ENCODE measurements around the gene DPAGT1. TPM values are rescaled to one million over a fixed set of nuclear protein-coding genes. Genes with fewer than 3 reads are reported as not detected.

The DPAGT1 gene
- total and polyA plus RNA-seq, 2 experiments from 2014 or later: 37.2 to 52.6 TPM

DNA sequence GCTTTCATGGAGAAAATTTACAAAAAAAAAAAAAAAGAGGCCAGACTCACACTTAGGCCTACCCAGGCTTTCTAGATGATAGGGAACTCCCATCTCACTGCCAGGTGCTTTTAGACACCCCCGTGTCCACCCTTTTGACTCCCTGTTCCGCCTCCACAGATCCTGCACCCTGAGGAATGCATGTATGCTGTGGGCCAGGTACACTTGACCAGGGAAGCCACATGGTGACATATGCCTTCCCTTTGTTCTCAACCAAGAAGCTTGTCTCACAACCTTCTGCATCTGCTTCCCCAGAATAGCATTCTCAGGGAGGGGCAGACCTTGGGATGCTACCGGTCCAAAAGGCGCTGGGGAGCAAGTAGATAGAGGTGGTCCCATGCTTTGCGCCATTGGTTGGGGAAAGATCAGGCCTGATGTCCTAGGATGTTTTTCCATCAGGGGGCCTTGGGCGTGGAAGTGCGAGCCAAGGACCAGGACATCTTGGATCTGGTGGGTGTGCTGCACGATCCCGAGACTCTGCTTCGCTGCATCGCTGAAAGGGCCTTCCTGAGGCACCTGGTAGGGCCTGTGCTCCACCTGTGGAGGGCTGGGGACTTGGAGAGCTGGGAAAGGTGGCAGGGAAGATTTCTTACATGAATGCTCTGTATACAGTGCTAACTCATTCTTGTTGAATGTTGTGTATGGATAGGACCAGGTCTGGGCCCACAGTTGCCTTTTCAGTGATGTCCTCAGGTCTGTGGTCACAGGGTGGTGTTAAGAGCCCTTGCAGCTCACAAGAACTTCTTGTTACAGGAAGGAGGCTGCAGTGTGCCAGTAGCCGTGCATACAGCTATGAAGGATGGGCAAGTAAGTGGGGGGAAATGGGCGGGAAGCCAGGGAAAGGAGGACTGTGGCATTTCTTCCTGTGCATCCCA is 9.4 kb downstream of the DPAGT1 start:
- Histone ChIP-seq H2AFZ (no peak overlapping the region), H3K9me2 (ENCODE audit: insufficient read depth) (no peaks in the 10 kb centered on the region), H3K27me3 (ENCODE audit: insufficient read depth) (no peaks in the 10 kb centered on the region), H3K79me2 (replicated peaks; ENCODE audit: insufficient read depth) (peaks cover 34% of the 10 kb centered on the region), H3K4me2 (peak overlapping the region; percentile 100), H3F3A (replicated peaks; ENCODE audit: low read depth) (peaks cover 40% of the 10 kb centered on the region), H4K20me1 (replicated peaks; ENCODE audit: insufficient read depth) (peaks cover 29% of the 10 kb centered on the region; the same call in 1 of the 2 replicates), H3K4me1 (ENCODE audit: insufficient read depth) (peaks cover 14% of the 10 kb centered on the region; the same call in 1 of the 2 replicates), H3K27ac (ENCODE audit: low read depth) (peak overlapping the region; percentile 76), H3K36me3 (ENCODE audit: insufficient read depth) (peaks cover 10% of the 10 kb centered on the region), H3K4me3 (peak overlapping the region; percentile 96)
- no peaks in the 10 kb centered on the region; the same call in 2 of the 3 replicates for H3K9me3 Mint-ChIP-seq
- H3K36me3 Mint-ChIP-seq (ENCODE audit: low read depth): peaks cover 65% of the 10 kb centered on the region
- H3K27me3 Mint-ChIP-seq (ENCODE audit: insufficient read depth, low read depth, poor library complexity): peaks cover 28% of the 10 kb centered on the region
- DNase-seq (ENCODE audit: low spot score) (no peak), ATAC-seq (no peak)
- peak overlapping the region; percentile 96 for H3K4me3 Mint-ChIP-seq
- peak overlapping the region; percentile 56; the same call in 1 of the 2 replicates for H3K27ac Mint-ChIP-seq
- no peak for TF ChIP-seq EZH2phosphoT487 (IDR thresholded peaks at IDR 0.05; ENCODE audit: unreplicated experiment)
- H3K4me1 Mint-ChIP-seq: peaks cover 10% of the 10 kb centered on the region

DNA sequence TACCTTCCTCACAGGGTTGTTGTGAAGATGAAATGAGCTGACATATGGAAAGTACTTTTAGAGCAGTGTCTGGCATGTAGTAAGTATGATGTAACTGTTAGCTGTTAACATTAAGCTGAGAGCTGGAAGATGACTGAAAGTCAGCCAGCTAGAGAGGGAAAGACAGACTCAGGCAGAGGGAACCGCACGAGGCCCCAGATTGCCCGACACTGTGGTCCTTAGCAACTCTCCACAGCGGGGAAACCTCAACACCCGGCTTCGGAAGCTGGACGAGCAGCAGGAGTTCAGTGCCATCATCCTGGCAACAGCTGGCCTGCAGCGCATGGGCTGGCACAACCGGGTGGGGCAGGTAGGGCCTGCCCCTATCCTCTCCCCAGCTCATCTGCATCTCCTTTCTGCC is 10.5 kb downstream of the DPAGT1 start:
- peaks cover 10% of the 10 kb centered on the region for H3K4me1 Mint-ChIP-seq
- Histone ChIP-seq H3F3A (replicated peaks; ENCODE audit: low read depth) (peaks cover 36% of the 10 kb centered on the region), H3K27me3 (ENCODE audit: insufficient read depth) (no peaks in the 10 kb centered on the region), H3K4me2 (no peak overlapping the region), H3K9me2 (ENCODE audit: insufficient read depth) (no peaks in the 10 kb centered on the region), H2AFZ (no peak overlapping the region), H3K36me3 (ENCODE audit: insufficient read depth) (peaks cover 4% of the 10 kb centered on the region), H3K4me1 (ENCODE audit: insufficient read depth) (peaks cover 14% of the 10 kb centered on the region; the same call in 1 of the 2 replicates), H3K27ac (ENCODE audit: low read depth) (peak overlapping the region; percentile 30; the same call in 1 of the 2 replicates), H4K20me1 (replicated peaks; ENCODE audit: insufficient read depth) (peaks cover 29% of the 10 kb centered on the region; the same call in 1 of the 2 replicates), H3K4me3 (no peak overlapping the region), H3K79me2 (replicated peaks; ENCODE audit: insufficient read depth) (peaks cover 40% of the 10 kb centered on the region)
- H3K9me3 Mint-ChIP-seq: no peaks in the 10 kb centered on the region; the same call in 2 of the 3 replicates
- H3K36me3 Mint-ChIP-seq (ENCODE audit: low read depth): peaks cover 56% of the 10 kb centered on the region
- DNase-seq (ENCODE audit: low spot score) (no peak), ATAC-seq (no peak)
- H3K27ac Mint-ChIP-seq: no peak overlapping the region
- H3K27me3 Mint-ChIP-seq (ENCODE audit: insufficient read depth, low read depth, poor library complexity): peaks cover 30% of the 10 kb centered on the region
- H3K4me3 Mint-ChIP-seq: no peak overlapping the region
- TF ChIP-seq NANOG (IDR thresholded peaks at IDR 0.05; ENCODE audit: borderline replicate concordance): no peak
- TF ChIP-seq, protein P1, sequence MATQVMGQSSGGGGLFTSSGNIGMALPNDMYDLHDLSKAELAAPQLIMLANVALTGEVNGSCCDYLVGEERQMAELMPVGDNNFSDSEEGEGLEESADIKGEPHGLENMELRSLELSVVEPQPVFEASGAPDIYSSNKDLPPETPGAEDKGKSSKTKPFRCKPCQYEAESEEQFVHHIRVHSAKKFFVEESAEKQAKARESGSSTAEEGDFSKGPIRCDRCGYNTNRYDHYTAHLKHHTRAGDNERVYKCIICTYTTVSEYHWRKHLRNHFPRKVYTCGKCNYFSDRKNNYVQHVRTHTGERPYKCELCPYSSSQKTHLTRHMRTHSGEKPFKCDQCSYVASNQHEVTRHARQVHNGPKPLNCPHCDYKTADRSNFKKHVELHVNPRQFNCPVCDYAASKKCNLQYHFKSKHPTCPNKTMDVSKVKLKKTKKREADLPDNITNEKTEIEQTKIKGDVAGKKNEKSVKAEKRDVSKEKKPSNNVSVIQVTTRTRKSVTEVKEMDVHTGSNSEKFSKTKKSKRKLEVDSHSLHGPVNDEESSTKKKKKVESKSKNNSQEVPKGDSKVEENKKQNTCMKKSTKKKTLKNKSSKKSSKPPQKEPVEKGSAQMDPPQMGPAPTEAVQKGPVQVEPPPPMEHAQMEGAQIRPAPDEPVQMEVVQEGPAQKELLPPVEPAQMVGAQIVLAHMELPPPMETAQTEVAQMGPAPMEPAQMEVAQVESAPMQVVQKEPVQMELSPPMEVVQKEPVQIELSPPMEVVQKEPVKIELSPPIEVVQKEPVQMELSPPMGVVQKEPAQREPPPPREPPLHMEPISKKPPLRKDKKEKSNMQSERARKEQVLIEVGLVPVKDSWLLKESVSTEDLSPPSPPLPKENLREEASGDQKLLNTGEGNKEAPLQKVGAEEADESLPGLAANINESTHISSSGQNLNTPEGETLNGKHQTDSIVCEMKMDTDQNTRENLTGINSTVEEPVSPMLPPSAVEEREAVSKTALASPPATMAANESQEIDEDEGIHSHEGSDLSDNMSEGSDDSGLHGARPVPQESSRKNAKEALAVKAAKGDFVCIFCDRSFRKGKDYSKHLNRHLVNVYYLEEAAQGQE (IDR thresholded peaks at IDR 0.05; ENCODE audit: unreplicated experiment): no peak

DNA sequence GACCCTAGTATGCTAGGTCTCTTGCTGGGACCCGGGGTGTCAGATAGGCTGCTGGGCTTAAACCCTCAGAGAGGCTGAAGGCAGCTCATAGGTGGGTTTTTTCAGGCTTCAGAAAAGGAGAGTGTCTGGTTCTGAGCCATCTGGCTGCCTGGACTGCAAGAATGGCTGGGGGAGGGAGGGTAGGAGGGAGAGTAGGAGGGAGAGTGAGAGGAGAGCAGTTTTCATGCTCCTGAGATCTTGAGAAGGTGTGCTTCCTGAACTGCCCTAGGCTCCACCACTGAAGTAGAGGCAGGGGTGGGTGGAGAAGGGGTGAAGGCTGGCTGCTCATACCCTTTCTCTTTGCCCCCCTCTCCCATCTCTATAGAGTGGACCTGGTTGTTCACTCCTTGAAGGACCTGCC is 12.3 kb downstream of the DPAGT1 start:
- peaks cover 12% of the 10 kb centered on the region for H3K4me1 Mint-ChIP-seq
- H2AFZ ChIP-seq: no peak overlapping the region
- no peak for ATAC-seq
- no peak overlapping the region for H3K4me2 ChIP-seq
- no peak for DNase-seq (ENCODE audit: low spot score)
- no peak overlapping the region for H3K4me3 Mint-ChIP-seq
- peaks cover 29% of the 10 kb centered on the region; the same call in 1 of the 2 replicates for H4K20me1 ChIP-seq (replicated peaks; ENCODE audit: insufficient read depth)
- peaks cover 4% of the 10 kb centered on the region for H3K36me3 ChIP-seq (ENCODE audit: insufficient read depth)
- no peak overlapping the region for H3K4me3 ChIP-seq
- H3K4me1 ChIP-seq (ENCODE audit: insufficient read depth): peaks cover 18% of the 10 kb centered on the region
- peaks cover 42% of the 10 kb centered on the region for H3K79me2 ChIP-seq (replicated peaks; ENCODE audit: insufficient read depth)
- no peaks in the 10 kb centered on the region for H3K27me3 ChIP-seq (ENCODE audit: insufficient read depth)
- peaks cover 38% of the 10 kb centered on the region for H3F3A ChIP-seq (replicated peaks; ENCODE audit: low read depth)
- peaks cover 48% of the 10 kb centered on the region for H3K36me3 Mint-ChIP-seq (ENCODE audit: low read depth)
- peaks cover 16% of the 10 kb centered on the region for H3K27me3 Mint-ChIP-seq (ENCODE audit: insufficient read depth, low read depth, poor library complexity)
- H3K27ac Mint-ChIP-seq: no peak overlapping the region
- H3K9me2 ChIP-seq (ENCODE audit: insufficient read depth): no peaks in the 10 kb centered on the region
- H3K9me3 Mint-ChIP-seq: no peaks in the 10 kb centered on the region; the same call in 2 of the 3 replicates
- H3K27ac ChIP-seq (ENCODE audit: low read depth): no peak overlapping the region
- TF ChIP-seq, protein P2, sequence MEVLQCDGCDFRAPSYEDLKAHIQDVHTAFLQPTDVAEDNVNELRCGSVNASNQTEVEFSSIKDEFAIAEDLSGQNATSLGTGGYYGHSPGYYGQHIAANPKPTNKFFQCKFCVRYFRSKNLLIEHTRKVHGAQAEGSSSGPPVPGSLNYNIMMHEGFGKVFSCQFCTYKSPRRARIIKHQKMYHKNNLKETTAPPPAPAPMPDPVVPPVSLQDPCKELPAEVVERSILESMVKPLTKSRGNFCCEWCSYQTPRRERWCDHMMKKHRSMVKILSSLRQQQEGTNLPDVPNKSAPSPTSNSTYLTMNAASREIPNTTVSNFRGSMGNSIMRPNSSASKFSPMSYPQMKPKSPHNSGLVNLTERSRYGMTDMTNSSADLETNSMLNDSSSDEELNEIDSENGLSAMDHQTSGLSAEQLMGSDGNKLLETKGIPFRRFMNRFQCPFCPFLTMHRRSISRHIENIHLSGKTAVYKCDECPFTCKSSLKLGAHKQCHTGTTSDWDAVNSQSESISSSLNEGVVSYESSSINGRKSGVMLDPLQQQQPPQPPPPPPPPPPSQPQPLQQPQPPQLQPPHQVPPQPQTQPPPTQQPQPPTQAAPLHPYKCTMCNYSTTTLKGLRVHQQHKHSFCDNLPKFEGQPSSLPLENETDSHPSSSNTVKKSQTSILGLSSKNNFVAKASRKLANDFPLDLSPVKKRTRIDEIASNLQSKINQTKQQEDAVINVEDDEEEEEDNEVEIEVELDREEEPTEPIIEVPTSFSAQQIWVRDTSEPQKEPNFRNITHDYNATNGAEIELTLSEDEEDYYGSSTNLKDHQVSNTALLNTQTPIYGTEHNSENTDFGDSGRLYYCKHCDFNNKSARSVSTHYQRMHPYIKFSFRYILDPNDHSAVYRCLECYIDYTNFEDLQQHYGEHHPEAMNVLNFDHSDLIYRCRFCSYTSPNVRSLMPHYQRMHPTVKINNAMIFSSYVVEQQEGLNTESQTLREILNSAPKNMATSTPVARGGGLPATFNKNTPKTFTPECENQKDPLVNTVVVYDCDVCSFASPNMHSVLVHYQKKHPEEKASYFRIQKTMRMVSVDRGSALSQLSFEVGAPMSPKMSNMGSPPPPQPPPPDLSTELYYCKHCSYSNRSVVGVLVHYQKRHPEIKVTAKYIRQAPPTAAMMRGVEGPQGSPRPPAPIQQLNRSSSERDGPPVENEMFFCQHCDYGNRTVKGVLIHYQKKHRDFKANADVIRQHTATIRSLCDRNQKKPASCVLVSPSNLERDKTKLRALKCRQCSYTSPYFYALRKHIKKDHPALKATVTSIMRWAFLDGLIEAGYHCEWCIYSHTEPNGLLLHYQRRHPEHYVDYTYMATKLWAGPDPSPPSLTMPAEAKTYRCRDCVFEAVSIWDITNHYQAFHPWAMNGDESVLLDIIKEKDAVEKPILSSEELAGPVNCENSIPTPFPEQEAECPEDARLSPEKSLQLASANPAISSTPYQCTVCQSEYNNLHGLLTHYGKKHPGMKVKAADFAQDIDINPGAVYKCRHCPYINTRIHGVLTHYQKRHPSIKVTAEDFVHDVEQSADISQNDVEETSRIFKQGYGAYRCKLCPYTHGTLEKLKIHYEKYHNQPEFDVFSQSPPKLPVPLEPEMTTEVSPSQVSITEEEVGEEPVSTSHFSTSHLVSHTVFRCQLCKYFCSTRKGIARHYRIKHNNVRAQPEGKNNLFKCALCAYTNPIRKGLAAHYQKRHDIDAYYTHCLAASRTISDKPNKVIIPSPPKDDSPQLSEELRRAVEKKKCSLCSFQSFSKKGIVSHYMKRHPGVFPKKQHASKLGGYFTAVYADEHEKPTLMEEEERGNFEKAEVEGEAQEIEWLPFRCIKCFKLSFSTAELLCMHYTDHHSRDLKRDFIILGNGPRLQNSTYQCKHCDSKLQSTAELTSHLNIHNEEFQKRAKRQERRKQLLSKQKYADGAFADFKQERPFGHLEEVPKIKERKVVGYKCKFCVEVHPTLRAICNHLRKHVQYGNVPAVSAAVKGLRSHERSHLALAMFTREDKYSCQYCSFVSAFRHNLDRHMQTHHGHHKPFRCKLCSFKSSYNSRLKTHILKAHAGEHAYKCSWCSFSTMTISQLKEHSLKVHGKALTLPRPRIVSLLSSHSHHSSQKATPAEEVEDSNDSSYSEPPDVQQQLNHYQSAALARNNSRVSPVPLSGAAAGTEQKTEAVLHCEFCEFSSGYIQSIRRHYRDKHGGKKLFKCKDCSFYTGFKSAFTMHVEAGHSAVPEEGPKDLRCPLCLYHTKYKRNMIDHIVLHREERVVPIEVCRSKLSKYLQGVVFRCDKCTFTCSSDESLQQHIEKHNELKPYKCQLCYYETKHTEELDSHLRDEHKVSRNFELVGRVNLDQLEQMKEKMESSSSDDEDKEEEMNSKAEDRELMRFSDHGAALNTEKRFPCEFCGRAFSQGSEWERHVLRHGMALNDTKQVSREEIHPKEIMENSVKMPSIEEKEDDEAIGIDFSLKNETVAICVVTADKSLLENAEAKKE (CRISPR knock-in tag; IDR thresholded peaks at IDR 0.05): no peak

Data from GM23338 (cell line).